Lung (tissue), 12 donors: Measurements from ENCODE around the gene MCTP2. TPM values are rescaled to one million over a fixed set of nuclear protein-coding genes. Genes with fewer than 3 reads are reported as not detected.

ENCODE experiments used
- ATAC-seq: fragments of 200-7000 bp; cut with Tn5 transposase; one replicate; pipeline ENCODE4 v1.9.1; 2020; ENCODE audit warnings: moderate number of reproducible peaks; ENCODE audit not compliant: insufficient read depth, low FRiP score
- DNase-seq, 3 donors: peaks; one replicate each; pipeline ENCODE4 v3.0.0-alpha.2; 2013 to 2017
- H3K27ac ChIP-seq, 2 donors: one replicate each; pipeline ENCODE4 v1.5.1; 2013; ENCODE audit warnings: mild to moderate bottlenecking in 2 of 2, moderate library complexity in 2 of 2, control low read depth in 1 of 2, inconsistent platforms in 1 of 2, low read depth in 1 of 2, low read length in 1 of 2
- H3K27me3 ChIP-seq, 3 donors: one replicate each; pipeline ENCODE4 v1.5.1; 2013; ENCODE audit warnings: low read length in 2 of 3; ENCODE audit not compliant: control insufficient read depth in 3 of 3, insufficient read depth in 3 of 3
- H3K36me3 ChIP-seq, 4 donors: one replicate each; pipeline ENCODE4 v1.5.1; 2013; ENCODE audit warnings: low read length in 4 of 4, mild to moderate bottlenecking in 1 of 4, moderate library complexity in 1 of 4; ENCODE audit not compliant: control insufficient read depth in 4 of 4, insufficient read depth in 4 of 4
- H3K4me1 ChIP-seq, 5 donors: one replicate each; pipeline ENCODE4 v1.5.1; 2013; ENCODE audit warnings: low read length in 5 of 5, mild to moderate bottlenecking in 2 of 5, moderate library complexity in 1 of 5; ENCODE audit not compliant: control insufficient read depth in 5 of 5, insufficient read depth in 5 of 5
- H3K4me3 ChIP-seq: one replicate; pipeline ENCODE4 v1.5.1; 2013; ENCODE audit warnings: mild to moderate bottlenecking, control low read depth, moderate library complexity
- H3K9ac ChIP-seq, 2 donors: one replicate each; pipeline ENCODE4 v1.5.1; 2013; ENCODE audit warnings: low read length in 2 of 2, control low read depth in 1 of 2; ENCODE audit not compliant: insufficient read depth in 1 of 2
- H3K9me3 ChIP-seq, 4 donors: one replicate each; pipeline ENCODE4 v1.5.1; 2013; ENCODE audit warnings: low read length in 3 of 4, mild to moderate bottlenecking in 1 of 4, moderate library complexity in 1 of 4; ENCODE audit not compliant: control insufficient read depth in 4 of 4, insufficient read depth in 3 of 4
- CTCF ChIP-seq: IDR thresholded peaks from 2 replicates; pipeline ENCODE4 v1.5.1; 2012; ENCODE audit warnings: mild to moderate bottlenecking; ENCODE audit errors: control extremely low read depth, extremely low read depth
- WGBS, 2 donors: extraction: QIAGEN DNeasy Blood & Tissue Kit; methylation state at CpG; one replicate each; pipeline ENCODE4 v1.1.7; 2013; 5-methylcytosine and 5-hydroxymethylcytosine counted together
- polyA plus RNA-seq, 2 donors: library from polyadenylated mRNA; stranded (reverse); fragments of 200-250 nt; gene quantifications; one replicate each; pipeline ENCODE4 v1.2.1, GENCODE V29; 2013
- total RNA-seq, 2 donors: library from RNA; depleted of rRNA in 1 of 2; stranded (reverse); fragments of >200 nt in 1 of 2; gene quantifications; one replicate each; pipeline ENCODE4 v1.2.1, GENCODE V29; 2014 to 2021
- donor health status: control.
- donor health status: control.
- donor health status: Bipolar disorder and iron deficiency.
- donor health status: healthy.
- donor health status: DM: yes; HTN: yes; CAD: no.

Gene MCTP2
- total and polyA plus RNA-seq, 4 donors = 3.5 to 92.5 (median 30.2) TPM

GRCh38 chr15:94331731-94332130 lies 100.4 kb downstream of the MCTP2 start:
- Histone ChIP-seq H3K27ac (no peak overlapping the region), H3K9ac (no peak overlapping the region), H3K36me3 (peaks cover 0 to 2% (median 0%) of the 10 kb centered on the region in 4 donors), H3K9me3 (no peaks in the 10 kb centered on the region), H3K4me3 (no peak overlapping the region), H3K27me3 (no peaks in the 10 kb centered on the region), H3K4me1 (peaks cover 0 to 5% (median 0%) of the 10 kb centered on the region in 5 donors)
- no peak for DNase-seq
- TF ChIP-seq CTCF = no peak
- 73 to 74% methylated on average over 3 of the region's 3 CpGs for WGBS, 2 donors
- no peak for ATAC-seq

- no peak overlapping the region for H3K27ac ChIP-seq
- no peaks in the 10 kb centered on the region for H3K9me3 ChIP-seq
- H3K27me3 ChIP-seq = no peaks in the 10 kb centered on the region
- WGBS, 2 donors = 86 to 88% methylated on average over 3 of the region's 3 CpGs
- DNase-seq (no peak), ATAC-seq (no peak)
- H3K36me3 ChIP-seq = peaks cover 0 to 4% (median 0%) of the 10 kb centered on the region in 4 donors
- H3K9ac ChIP-seq = no peak overlapping the region
- peaks cover 0 to 3% (median 0%) of the 10 kb centered on the region in 5 donors for H3K4me1 ChIP-seq
- H3K4me3 ChIP-seq = no peak overlapping the region
- no peak for TF ChIP-seq CTCF
These were observed 104.3 kb downstream of the MCTP2 start for GRCh38 chr15:94335616-94336015.

- ATAC-seq (no peak), DNase-seq (no peak)
- no peak overlapping the region for H3K27ac ChIP-seq
- WGBS, 2 donors = 93 to 97% methylated on average over 13 of the region's 13 CpGs
- H3K36me3 ChIP-seq = peaks cover 0 to 4% (median 0%) of the 10 kb centered on the region in 4 donors
- H3K4me3 ChIP-seq = no peak overlapping the region
- H3K9ac ChIP-seq = no peak overlapping the region
- no peak for TF ChIP-seq CTCF
- peaks cover 0 to 3% (median 0%) of the 10 kb centered on the region in 5 donors for H3K4me1 ChIP-seq
- H3K27me3 ChIP-seq = no peaks in the 10 kb centered on the region
- no peaks in the 10 kb centered on the region for H3K9me3 ChIP-seq
These were observed 105.6 kb downstream of the MCTP2 start for GRCh38 chr15:94336817-94337467.
